Stimulated activated naive B cell treated with anti-CD40 and anti-IgM and Interleukin-4, amounts not matched to agents 10 μg/mL and 1 μg/mL and 100 μg/mL, for 72 hours (primary cell): ENCODE results near the gene DVL1.

Source experiments
- ATAC-seq, 2 donors: fragments of 150-1000 bp; cut with Tn5 transposase; replicated peaks; 2 replicates each; pipeline ENCODE4 v1.10.0; 2021; ENCODE audit warnings: moderate library complexity in 1 of 2
- DNase-seq: peaks from one replicate; pipeline ENCODE4 v3.0.0; 2021
- H3K27ac Mint-ChIP-seq: one replicate; pipeline ENCODE4 v1.8.0; 2022; ENCODE audit warnings: mild to moderate bottlenecking, mixed read lengths
- H3K27me3 Mint-ChIP-seq, 2 donors: one replicate each; pipeline ENCODE4 v1.8.0; 2022; ENCODE audit warnings: mixed read lengths in 2 of 2
- H3K36me3 Mint-ChIP-seq, 2 donors: one replicate each; pipeline ENCODE4 v1.8.0; 2022; ENCODE audit warnings: mixed read lengths in 2 of 2, mild to moderate bottlenecking in 1 of 2
- H3K4me1 Mint-ChIP-seq, 2 donors: one replicate each; pipeline ENCODE4 v1.8.0; 2022; ENCODE audit warnings: mixed read lengths in 2 of 2, mild to moderate bottlenecking in 1 of 2
- H3K4me3 Mint-ChIP-seq, 2 donors: one replicate each; pipeline ENCODE4 v1.8.0; 2022; ENCODE audit warnings: mild to moderate bottlenecking in 2 of 2, mixed read lengths in 2 of 2, moderate library complexity in 1 of 2
- H3K9me3 Mint-ChIP-seq, 2 donors: one replicate each; pipeline ENCODE4 v1.8.0; 2022; ENCODE audit warnings: mixed read lengths in 2 of 2, mild to moderate bottlenecking in 1 of 2

The DVL1 gene

GRCh38 chr1:1285611-1286311 lies 63.5 kb downstream of the DVL1 start:
- ATAC-seq (no peak), DNase-seq (no peak)
- Mint-ChIP-seq H3K27me3 (peaks cover 0 to 6% of the 10 kb centered on the region in 2 donors), H3K36me3 (no peaks in the 10 kb centered on the region), H3K4me1 (peaks cover 9 to 10% of the 10 kb centered on the region in 2 donors), H3K27ac (no peak overlapping the region), H3K9me3 (no peaks in the 10 kb centered on the region), H3K4me3 (no peak overlapping the region)
